Measurements from ENCODE around the gene VWA2. TPM values are rescaled to one million over a fixed set of nuclear protein-coding genes. Genes with fewer than 3 reads are reported as not detected.

The VWA2 gene
- total RNA-seq, 4 donors from 2014 or later = 0.19 TPM; not detected in 3

DNA sequence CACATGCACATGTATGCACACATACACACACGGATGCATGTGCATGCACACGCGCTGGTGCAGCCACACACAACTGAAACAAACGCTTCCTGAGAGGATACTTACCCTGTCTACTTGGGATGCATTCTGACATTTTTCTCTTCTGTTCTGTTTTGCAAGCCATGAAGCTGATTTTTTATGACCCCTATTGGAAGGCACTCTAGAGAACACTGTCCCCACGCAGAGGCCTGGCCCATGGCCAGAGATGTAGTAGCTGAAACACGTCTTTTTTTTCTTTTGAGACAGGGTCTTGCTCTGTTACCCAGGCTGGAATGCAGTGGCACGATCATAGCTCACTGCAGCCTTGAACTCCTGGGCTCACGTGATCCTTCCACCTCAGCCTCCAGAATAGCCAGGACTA, 47.9 kb downstream of the VWA2 start:
- TF ChIP-seq, protein P1, sequence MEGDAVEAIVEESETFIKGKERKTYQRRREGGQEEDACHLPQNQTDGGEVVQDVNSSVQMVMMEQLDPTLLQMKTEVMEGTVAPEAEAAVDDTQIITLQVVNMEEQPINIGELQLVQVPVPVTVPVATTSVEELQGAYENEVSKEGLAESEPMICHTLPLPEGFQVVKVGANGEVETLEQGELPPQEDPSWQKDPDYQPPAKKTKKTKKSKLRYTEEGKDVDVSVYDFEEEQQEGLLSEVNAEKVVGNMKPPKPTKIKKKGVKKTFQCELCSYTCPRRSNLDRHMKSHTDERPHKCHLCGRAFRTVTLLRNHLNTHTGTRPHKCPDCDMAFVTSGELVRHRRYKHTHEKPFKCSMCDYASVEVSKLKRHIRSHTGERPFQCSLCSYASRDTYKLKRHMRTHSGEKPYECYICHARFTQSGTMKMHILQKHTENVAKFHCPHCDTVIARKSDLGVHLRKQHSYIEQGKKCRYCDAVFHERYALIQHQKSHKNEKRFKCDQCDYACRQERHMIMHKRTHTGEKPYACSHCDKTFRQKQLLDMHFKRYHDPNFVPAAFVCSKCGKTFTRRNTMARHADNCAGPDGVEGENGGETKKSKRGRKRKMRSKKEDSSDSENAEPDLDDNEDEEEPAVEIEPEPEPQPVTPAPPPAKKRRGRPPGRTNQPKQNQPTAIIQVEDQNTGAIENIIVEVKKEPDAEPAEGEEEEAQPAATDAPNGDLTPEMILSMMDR (IDR thresholded peaks at IDR 0.05; ENCODE audit: low read depth) = no peak

DNA sequence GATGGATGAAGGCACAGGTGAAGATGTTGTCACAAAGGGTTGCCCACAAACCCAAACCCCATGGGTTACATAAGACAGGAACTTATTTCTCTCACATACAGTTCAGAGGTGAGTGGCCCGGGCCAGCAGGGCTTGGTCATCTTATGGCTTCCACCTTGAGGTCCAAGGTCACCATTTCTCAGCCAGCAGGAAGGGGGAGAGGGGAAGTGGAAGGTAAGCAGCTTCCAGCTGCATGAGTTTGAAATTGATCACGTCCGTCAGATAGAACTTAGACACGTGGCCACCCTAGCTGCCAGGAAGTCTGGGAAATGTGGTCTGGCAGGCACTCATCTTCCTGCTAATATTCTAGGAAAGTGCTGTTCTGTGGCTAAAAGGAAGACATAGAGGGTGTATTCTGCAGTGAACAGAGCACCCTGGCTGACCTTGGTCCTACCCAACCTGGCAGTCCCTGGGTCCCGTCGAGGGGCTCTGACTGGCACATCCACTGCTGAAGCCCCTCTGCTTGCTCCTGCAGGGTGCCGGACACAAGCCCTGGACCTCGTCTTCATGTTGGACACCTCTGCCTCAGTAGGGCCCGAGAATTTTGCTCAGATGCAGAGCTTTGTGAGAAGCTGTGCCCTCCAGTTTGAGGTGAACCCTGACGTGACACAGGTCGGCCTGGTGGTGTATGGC, 49.5 kb downstream of the VWA2 start:
- TF ChIP-seq, protein P1 (IDR thresholded peaks at IDR 0.05; ENCODE audit: low read depth) = no peak

DNA sequence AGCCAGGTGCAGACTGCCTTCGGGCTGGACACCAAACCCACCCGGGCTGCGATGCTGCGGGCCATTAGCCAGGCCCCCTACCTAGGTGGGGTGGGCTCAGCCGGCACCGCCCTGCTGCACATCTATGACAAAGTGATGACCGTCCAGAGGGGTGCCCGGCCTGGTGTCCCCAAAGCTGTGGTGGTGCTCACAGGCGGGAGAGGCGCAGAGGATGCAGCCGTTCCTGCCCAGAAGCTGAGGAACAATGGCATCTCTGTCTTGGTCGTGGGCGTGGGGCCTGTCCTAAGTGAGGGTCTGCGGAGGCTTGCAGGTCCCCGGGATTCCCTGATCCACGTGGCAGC, 50.0 kb downstream of the VWA2 start:
- TF ChIP-seq, protein P1 (IDR thresholded peaks at IDR 0.05; ENCODE audit: low read depth) = no peak

DNA sequence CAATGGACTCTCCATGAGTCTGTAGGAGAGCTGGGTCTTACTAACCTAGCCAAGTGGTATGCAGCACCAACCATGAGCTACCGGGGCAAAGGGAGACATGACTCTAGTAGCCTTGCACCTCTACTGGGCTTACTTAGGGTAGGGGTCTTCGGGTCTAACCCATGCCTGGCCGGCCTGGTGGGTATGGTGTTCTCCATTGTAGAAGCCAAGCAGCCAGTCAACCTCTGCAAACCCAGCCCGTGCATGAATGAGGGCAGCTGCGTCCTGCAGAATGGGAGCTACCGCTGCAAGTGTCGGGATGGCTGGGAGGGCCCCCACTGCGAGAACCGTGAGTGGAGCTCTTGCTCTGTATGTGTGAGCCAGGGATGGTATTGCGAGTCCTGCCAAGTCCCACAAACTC, 51.0 kb downstream of the VWA2 start:
- TF ChIP-seq, protein P1 (IDR thresholded peaks at IDR 0.05; ENCODE audit: low read depth) = no peak

DNA sequence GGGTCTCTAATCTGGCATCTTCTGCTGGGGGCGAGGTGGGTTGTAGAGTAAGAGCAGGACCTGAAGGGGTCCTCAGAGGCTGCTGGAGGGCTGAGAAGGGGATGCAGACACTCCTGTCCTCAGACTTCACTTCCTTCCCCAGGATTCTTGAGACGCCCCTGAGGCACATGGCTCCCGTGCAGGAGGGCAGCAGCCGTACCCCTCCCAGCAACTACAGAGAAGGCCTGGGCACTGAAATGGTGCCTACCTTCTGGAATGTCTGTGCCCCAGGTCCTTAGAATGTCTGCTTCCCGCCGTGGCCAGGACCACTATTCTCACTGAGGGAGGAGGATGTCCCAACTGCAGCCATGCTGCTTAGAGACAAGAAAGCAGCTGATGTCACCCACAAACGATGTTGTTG, 52.0 kb downstream of the VWA2 start:
- TF ChIP-seq, protein P1 (IDR thresholded peaks at IDR 0.05; ENCODE audit: low read depth) = no peak

DNA sequence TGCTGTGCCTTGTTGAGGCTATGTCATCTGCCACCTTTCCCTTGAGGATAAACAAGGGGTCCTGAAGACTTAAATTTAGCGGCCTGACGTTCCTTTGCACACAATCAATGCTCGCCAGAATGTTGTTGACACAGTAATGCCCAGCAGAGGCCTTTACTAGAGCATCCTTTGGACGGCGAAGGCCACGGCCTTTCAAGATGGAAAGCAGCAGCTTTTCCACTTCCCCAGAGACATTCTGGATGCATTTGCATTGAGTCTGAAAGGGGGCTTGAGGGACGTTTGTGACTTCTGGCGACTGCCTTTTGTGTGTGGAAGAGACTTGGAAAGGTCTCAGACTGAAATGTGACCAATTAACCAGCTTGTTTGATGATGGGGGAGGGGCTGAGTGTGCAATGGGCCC, 52.5 kb downstream of the VWA2 start:
- TF ChIP-seq, protein P1 (IDR thresholded peaks at IDR 0.05; ENCODE audit: low read depth) = no peak

DNA sequence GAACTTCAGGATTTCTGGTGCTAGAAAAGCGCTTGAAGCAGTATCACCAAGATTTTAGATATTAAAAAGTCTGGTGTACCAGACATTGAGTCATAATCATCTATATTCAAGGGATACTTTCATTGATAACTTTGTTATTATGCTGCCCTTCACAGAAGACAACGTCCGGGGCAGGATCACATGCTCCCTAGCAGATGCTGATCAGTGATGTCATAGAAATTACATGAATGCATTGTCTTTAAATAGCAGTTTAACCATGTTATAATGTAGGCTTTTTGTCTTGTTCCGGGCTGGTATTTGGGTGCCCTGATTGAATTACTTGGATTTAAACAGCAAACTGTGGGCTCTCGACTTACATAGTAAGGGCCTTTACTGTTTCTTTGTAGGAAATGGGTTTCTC, 54.0 kb downstream of the VWA2 start:
- TF ChIP-seq, protein P1 (IDR thresholded peaks at IDR 0.05; ENCODE audit: low read depth) = no peak
